SK-N-SH treated with all-trans-retinoic acid at 6 μM for 48 hours (cell line): ENCODE data around the gene C11orf68.
A peak's percentile ranks its signal among the peaks of the same experiment; 100 is the strongest.

Experiments used
- ATAC-seq: fragments of 200-7000 bp; cut with Tn5 transposase; 3 replicates; pipeline ENCODE4 v1.9.1; 2020; ENCODE audit warnings: mild to moderate bottlenecking, moderate library complexity
- ARNTL ChIP-seq: fragments of 450-650 bp; formaldehyde crosslinking; IDR thresholded peaks from 2 replicates; pipeline ENCODE4 v1.5.0; 2020; ENCODE audit warnings: low read depth, mild to moderate bottlenecking, moderate library complexity, borderline replicate concordance
- BACH2 ChIP-seq: fragments of 250-450 bp; sonication (Bioruptor Pico); IDR thresholded peaks from 2 replicates; pipeline ENCODE4 v1.9.0; 2021; ENCODE audit warnings: mild to moderate bottlenecking, borderline replicate concordance
- CREB5 ChIP-seq: fragments of 250-450 bp; sonication (Bioruptor Pico); IDR thresholded peaks from 2 replicates; pipeline ENCODE4 v1.5.1; 2020; ENCODE audit warnings: low read depth, mild to moderate bottlenecking, moderate library complexity
- CSDC2 ChIP-seq: fragments of 250-450 bp; sonication (Bioruptor Pico); IDR thresholded peaks from 2 replicates; pipeline ENCODE4 v1.5.0; 2020; ENCODE audit warnings: mild to moderate bottlenecking, moderate library complexity
- ESRRG ChIP-seq: fragments of 250-450 bp; sonication (Bioruptor Pico); IDR thresholded peaks from 2 replicates; pipeline ENCODE4 v1.6.1; 2021; ENCODE audit warnings: mild to moderate bottlenecking
- OSR1 ChIP-seq: fragments of 250-450 bp; sonication (Bioruptor Pico); IDR thresholded peaks from 2 replicates; pipeline ENCODE4 v1.8.0; 2022; ENCODE audit warnings: moderate library complexity, mild to moderate bottlenecking, inconsistent platforms
- PATZ1 ChIP-seq: fragments of 250-450 bp; sonication (Bioruptor Pico); IDR thresholded peaks from 2 replicates; pipeline ENCODE4 v1.8.0; 2020; ENCODE audit warnings: mild to moderate bottlenecking, moderate library complexity, borderline replicate concordance
- POU6F1 ChIP-seq: fragments of 250-450 bp; sonication (Bioruptor Pico); IDR thresholded peaks from 2 replicates; pipeline ENCODE4 v1.8.0; 2021; ENCODE audit warnings: low read depth, mild to moderate bottlenecking, moderate library complexity, borderline replicate concordance
- PPARA ChIP-seq: fragments of 250-450 bp; sonication (Bioruptor Pico); IDR thresholded peaks from 2 replicates; pipeline ENCODE4 v1.5.0; 2020; ENCODE audit warnings: mild to moderate bottlenecking, borderline replicate concordance
- SNAI2 ChIP-seq: fragments of 250-450 bp; sonication (Bioruptor Pico); IDR thresholded peaks from 2 replicates; pipeline ENCODE4 v1.5.0; 2020; ENCODE audit warnings: mild to moderate bottlenecking, moderate library complexity
- TOX ChIP-seq: fragments of 250-450 bp; sonication (Bioruptor Pico); IDR thresholded peaks from 2 replicates; pipeline ENCODE4 v1.8.0; 2021; ENCODE audit warnings: mild to moderate bottlenecking, moderate library complexity, borderline replicate concordance
- TSHZ2 ChIP-seq: fragments of 250-450 bp; sonication (Bioruptor Pico); IDR thresholded peaks from 2 replicates; pipeline ENCODE4 v1.5.0; 2020; ENCODE audit warnings: mild to moderate bottlenecking, moderate library complexity
- ZC3H10 ChIP-seq: fragments of 250-450 bp; sonication (Bioruptor Pico); IDR thresholded peaks from 2 replicates; pipeline ENCODE4 v1.5.1; 2021; ENCODE audit warnings: mild to moderate bottlenecking, moderate library complexity
- ZNF70 ChIP-seq: fragments of 450-650 bp; formaldehyde crosslinking; IDR thresholded peaks from 2 replicates; pipeline ENCODE4 v1.5.0; 2020; ENCODE audit warnings: mild to moderate bottlenecking, moderate library complexity
- ZNF8 ChIP-seq: fragments of 450-650 bp; formaldehyde crosslinking; IDR thresholded peaks from 2 replicates; pipeline ENCODE4 v1.5.0; 2020; ENCODE audit warnings: mild to moderate bottlenecking, moderate library complexity

The C11orf68 gene

GRCh38 chr11:65920372-65920802, 1.5 kb upstream of the C11orf68 start:
- no peak for ATAC-seq
- TF ChIP-seq CSDC2 (CRISPR knock-in tag) (no peak), OSR1 (CRISPR knock-in tag) (no peak), TSHZ2 (no peak), ARNTL (CRISPR knock-in tag) (no peak)

DNA sequence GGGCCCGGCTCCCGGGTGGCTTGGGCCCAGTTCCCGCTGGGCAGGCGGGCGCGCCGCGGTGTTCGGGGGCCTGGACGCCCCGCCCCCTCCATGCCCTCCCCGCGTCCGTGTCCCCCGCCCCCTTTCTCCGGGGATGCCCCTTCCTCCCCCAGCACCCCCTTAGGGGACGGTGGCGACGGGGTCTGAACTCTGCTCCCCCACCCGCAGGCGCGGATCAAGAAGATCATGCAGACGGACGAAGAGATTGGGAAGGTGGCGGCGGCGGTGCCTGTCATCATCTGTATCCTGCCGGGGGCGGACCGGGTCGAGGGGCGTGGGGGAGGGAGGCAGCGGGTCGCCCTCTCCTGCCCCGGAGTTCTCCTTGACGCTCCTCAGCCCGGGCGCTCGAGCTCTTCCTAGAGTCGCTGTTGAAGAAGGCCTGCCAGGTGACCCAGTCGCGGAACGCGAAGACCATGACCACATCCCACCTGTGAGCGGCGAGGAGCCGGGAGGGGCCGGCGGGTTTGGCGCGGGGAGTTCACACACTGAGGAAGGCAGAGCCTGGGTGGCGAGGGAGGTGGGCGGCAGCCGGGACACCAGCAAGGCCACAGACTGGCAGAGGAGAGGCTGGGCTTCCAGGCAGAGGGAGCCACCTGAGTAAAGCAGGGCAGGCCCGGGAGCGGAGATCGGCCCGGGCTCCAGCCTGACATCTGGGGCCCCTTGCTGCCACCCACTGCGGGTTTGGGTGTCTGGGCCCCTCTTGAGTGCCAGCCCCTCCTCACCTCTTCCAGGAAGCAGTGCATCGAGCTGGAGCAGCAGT, 910 bp upstream of the C11orf68 start:
- ATAC-seq: peak; percentile 11
- TF ChIP-seq CSDC2 (CRISPR knock-in tag): no peak
- no peak for TF ChIP-seq POU6F1 (CRISPR knock-in tag)
- TF ChIP-seq ARNTL (CRISPR knock-in tag): no peak
- no peak for TF ChIP-seq SNAI2
- TF ChIP-seq ZC3H10 (CRISPR knock-in tag): no peak

DNA sequence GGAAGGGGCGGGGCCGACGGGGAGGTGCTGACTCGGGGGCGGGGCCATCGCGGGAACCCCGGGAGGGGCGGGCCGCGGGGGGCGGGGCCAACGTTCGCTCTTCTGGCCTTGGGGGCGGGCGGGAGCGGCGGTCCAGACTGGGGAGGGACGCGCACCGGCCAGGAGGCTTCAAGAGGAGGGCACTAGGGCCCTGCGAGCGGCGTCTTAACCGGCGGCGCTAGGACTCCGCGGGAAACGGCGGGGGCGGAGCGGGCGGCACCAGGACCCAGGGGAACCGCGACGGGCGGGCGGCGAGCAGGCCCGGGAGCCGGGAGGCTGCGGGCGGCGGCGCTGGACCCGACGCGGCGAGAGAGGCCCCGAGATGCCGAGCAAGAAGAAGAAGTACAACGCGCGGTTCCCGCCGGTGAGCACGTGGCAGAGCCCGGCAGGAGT, 295 bp upstream of the C11orf68 start, which contains the start of gene DRAP1:
Gene DRAP1, plus strand, starts transcription at position 286 of the 432 bp plus-strand sequence. Its CDS starts 76 bp downstream, at position 362.
- TF ChIP-seq PATZ1 (no peak; the same call in 1 of the 2 replicates), PPARA (CRISPR knock-in tag) (no peak), TSHZ2 (no peak), CREB5 (no peak), SNAI2 (no peak), ZNF8 (no peak)
- peak; percentile 79 for ATAC-seq

GRCh38 chr11:65917434-65918210, 1.2 kb downstream of the C11orf68 start:
- TF ChIP-seq BACH2 (CRISPR knock-in tag): no peak
- TF ChIP-seq ESRRG (CRISPR knock-in tag): no peak
- no peak for TF ChIP-seq SNAI2
- no peak for TF ChIP-seq TOX
- TF ChIP-seq ZNF8: no peak
- TF ChIP-seq ZNF70 (CRISPR knock-in tag): no peak
- no peak for TF ChIP-seq TSHZ2
- no peak for ATAC-seq
